Astrocyte of the cerebellum (primary cell): ENCODE results near the gene SNRPD3.

Experiments used
- DNase-seq: peaks from one replicate; pipeline ENCODE4 v3.0.0-alpha.2; 2011; ENCODE audit warnings: low read depth
- H3K4me3 ChIP-seq: 2 replicates; pipeline ENCODE4 v1.5.1; 2011; ENCODE audit warnings: mild to moderate bottlenecking, low read depth, low read length, moderate library complexity
- in situ Hi-C: cut with HindIII; loops from 2 replicates; pipeline ENCODE4 v1.10.0; 2017; ENCODE audit warnings: low sequenced_read_pairs
- TF ChIP-seq, protein P1 (sequence below): IDR thresholded peaks from 2 replicates; pipeline ENCODE4 v1.5.1; 2012; ENCODE audit warnings: low read length, low read depth, moderate library complexity, mild to moderate bottlenecking; ENCODE audit errors: missing control alignments

Gene SNRPD3

DNA sequence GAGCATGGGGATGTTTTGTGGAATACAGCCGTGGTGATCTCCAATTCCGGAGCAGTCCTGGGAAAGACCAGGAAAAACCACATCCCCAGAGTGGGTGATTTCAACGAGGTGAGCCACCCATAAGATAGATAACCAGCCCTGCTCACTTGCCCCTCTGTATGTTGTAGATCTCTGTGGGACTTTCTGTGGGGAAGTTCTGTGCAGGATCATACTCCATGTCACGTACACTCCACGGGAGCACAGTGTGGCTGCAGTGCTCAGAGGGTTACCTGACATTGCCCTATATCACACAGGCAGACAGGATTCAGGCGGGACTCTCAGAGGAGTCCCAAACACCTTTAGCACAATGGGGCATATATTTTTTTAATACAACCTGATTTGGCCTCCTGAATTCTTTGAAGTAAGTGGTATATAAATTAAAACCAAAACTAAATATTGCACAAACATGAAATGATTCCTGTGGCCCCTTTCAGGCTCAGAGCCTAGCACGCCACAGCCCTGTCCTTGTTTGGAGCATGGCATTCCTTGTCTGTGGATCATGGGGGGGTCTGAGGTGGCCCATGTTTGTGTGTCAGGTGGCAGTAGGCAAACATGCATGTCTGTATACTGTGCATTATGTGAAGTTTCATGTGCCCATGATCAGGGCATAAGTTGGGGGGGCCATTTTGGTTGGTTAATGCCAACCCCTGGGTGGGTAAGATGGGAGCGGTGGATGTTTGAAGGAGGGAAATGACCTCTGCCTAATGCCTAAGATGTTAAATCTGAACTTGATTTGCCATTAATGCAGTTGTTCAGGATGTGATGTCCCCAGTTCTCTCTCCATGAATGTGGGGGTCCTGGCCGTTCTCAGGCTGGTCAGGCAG lies 42.2 kb upstream of the SNRPD3 start:
- DNase-seq = no peak
- TF ChIP-seq, protein P1, sequence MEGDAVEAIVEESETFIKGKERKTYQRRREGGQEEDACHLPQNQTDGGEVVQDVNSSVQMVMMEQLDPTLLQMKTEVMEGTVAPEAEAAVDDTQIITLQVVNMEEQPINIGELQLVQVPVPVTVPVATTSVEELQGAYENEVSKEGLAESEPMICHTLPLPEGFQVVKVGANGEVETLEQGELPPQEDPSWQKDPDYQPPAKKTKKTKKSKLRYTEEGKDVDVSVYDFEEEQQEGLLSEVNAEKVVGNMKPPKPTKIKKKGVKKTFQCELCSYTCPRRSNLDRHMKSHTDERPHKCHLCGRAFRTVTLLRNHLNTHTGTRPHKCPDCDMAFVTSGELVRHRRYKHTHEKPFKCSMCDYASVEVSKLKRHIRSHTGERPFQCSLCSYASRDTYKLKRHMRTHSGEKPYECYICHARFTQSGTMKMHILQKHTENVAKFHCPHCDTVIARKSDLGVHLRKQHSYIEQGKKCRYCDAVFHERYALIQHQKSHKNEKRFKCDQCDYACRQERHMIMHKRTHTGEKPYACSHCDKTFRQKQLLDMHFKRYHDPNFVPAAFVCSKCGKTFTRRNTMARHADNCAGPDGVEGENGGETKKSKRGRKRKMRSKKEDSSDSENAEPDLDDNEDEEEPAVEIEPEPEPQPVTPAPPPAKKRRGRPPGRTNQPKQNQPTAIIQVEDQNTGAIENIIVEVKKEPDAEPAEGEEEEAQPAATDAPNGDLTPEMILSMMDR = no peak
- H3K4me3 ChIP-seq = no peak overlapping the region
- in situ Hi-C loops = loop anchor here (5.0 kb wide), 1 partner anchor 71 kb away; no protein-coding TSS in a partner anchor

DNA sequence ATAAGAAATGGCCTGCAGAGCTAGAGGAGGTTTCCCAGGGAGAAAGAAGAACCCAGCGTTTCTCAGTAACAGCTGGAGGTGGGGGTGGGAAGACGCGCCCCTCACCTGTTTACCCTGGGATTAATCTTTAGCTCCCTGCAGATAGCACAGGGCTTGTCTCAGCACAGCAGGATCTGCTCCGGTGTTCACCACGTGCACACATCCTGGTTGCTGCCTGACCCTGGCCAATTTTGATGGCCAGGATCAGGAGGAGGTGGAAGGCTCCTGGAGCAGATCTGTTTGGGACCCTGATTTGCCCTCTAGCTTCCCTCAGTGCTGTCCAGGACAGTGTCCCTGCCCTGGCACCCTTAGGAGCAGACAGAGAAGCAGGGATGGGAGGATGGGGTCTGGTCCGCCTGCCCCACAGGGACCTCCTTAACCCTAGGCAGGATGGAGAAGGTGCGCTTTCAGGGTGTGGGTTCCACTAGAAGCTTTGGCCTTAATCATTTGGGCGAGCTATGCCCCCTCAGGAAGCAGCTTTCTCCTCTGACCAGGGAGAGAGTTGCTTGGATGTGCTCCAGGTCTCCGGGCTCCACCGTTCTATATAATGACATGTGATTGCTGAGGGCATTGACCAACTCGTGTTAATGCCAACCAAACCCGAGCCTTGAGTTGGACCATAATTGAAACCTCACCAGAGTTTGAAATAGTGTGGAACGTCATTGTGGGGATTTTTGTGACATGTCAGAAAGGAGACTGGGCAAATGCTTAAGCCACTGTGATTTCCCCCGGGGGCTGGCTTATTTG lies 41.4 kb upstream of the SNRPD3 start:
- in situ Hi-C loops = loop anchor here (5.0 kb wide), 1 partner anchor 72 kb away; no protein-coding TSS in a partner anchor
- no peak for DNase-seq
- H3K4me3 ChIP-seq = no peak overlapping the region
- TF ChIP-seq, protein P1 = no peak

DNA sequence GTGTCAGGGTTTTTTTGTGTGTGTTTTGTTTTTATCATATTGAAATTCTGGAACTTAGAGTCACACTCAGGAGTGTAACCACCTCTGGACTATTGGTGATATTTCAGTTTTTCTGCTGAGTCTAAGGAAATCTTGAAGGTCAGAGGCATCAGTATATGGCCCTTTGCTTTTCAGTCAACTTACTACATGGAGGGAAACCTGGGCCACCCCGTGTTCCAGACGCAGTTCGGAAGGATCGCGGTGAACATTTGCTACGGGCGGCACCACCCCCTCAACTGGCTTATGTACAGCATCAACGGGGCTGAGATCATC lies 40.8 kb upstream of the SNRPD3 start:
- TF ChIP-seq, protein P1 = no peak
- in situ Hi-C loops = no loop called here
- no peak overlapping the region for H3K4me3 ChIP-seq
- no peak for DNase-seq

DNA sequence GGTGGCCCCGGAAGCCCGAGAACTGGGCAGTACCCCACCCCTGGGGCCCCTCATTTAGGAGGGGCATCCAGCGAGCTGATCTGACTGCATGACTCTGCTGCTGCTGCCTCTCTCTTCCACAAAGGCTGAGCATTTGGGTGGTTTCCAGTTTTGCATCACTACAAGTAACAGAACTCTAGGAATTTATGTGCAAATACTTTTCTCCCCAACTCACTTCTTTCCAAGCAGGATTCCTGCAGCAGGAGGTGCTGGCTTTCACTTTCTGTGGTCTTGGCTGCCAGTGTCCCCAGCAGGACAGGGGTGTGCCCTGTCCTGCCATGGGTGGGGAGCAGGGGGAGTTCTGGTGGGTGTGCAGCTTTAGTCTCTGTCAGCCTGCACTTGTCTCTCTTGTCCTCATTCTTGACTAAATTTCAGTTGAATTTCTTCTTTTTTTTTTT lies 39.5 kb upstream of the SNRPD3 start:
- H3K4me3 ChIP-seq = no peak overlapping the region
- in situ Hi-C loops = no loop called here
- TF ChIP-seq, protein P1 = peak; percentile 4
- peak; percentile 86 for DNase-seq

DNA sequence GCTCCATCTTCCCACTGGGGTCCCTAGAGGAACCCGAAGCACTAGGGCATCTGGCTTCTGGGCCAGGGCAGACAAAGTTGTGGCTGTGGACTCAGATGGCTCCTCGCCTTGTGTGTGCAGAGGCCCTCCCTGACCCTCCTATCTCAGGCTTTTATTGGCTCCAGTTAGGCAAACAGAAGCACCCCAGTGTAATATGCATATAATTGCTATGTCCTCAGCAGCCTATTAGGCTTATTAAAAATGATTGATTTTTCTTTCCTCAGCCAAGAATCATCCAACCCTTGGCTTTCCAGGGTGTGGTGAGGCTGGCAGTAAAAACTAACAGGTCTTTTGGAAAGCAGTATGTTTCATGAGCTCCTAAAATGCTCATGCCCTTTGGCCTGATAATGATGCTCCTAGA lies 38.4 kb upstream of the SNRPD3 start:
- in situ Hi-C loops = no loop called here
- no peak for DNase-seq
- H3K4me3 ChIP-seq = no peak overlapping the region
- TF ChIP-seq, protein P1 = no peak

DNA sequence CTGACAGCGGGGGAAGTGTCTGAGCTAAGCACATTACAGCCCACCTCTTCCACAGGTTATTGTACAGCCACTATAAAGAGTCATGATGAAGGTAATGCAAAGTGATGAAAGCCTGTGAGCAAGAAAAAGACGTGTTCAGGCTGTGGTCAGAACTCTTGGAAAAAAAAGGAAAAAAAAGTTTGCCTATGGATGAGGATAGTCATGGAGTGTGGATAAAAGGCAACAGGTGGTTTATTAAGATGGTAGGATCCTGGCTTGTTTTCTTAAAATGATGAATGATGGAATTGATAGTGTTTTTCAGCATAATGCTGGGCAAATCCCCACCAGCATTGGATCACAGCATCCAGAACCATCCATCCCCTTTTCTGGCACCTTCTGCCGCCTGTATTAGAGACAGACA lies 37.6 kb upstream of the SNRPD3 start:
- TF ChIP-seq, protein P1 = no peak
- no peak for DNase-seq
- no peak overlapping the region for H3K4me3 ChIP-seq
- in situ Hi-C loops = no loop called here
